HepG2 (cell line): Measurements from ENCODE around the gene GDF7. TPM values are rescaled to one million over a fixed set of nuclear protein-coding genes. Genes with fewer than 3 reads are reported as not detected.

ENCODE experiments used
- ATAC-seq: fragments of 200-7000 bp; cut with Tn5 transposase; 3 replicates; pipeline ENCODE4 v1.9.1; 2020; ENCODE audit warnings: mild to moderate bottlenecking, moderate library complexity
- BruUV-seq: library from RNA; stranded (reverse); fragments of 400-500 nt; replicated peaks from 2 replicates; lab custom pipeline; 2021; lab: Mats Ljungman, UMichigan
- CTCF ChIA-PET: fragments of 300-600 bp; formaldehyde crosslinking; extraction: SDS; loops from one replicate; lab custom pipeline; 2021; ENCODE audit warnings: low total read pairs, inconsistent platforms, low intra/inter-chr PET ratio; lab: Yijun Ruan, JAX
- POLR2A ChIA-PET: fragments of 350-600 bp; sonication (Branson Sonifier 250); formaldehyde crosslinking; loops from one replicate; lab custom pipeline; 2020; ENCODE audit warnings: antibody characterized with exemption, inconsistent platforms; lab: Yijun Ruan, JAX
- DNase-seq: peaks from one replicate; pipeline ENCODE4 v3.0.0-alpha.2; 2015; ENCODE audit warnings: low spot score
- FAIRE-seq: peaks from 3 replicates; lab custom pipeline; 2011; peaks lifted over from hg19 to GRCh38; lab: Jason Lieb, UNC
- H2AFZ ChIP-seq: one replicate; pipeline ENCODE4 v1.6.1; 2011; ENCODE audit warnings: low read length, inconsistent platforms
- H3K27ac ChIP-seq: fragments of 300-600 bp; 3 replicates; pipeline ENCODE4 v1.8.0; 2011; ENCODE audit warnings: mixed run types, mild to moderate bottlenecking, mixed read lengths, low read length, inconsistent platforms; ENCODE audit not compliant: insufficient read depth; ENCODE audit errors: extremely low read length
- H3K27me3 ChIP-seq, 2 experiments: fragments of 200-600 bp in 1 of 2; 2 replicates in 1 of 2; 3 replicates in 1 of 2; pipeline versions ENCODE4 v1.6.0 to v1.8.0; 2011; ENCODE audit warnings: low read length in 2 of 2, mild to moderate bottlenecking in 2 of 2, moderate library complexity in 2 of 2, inconsistent platforms in 1 of 2; ENCODE audit not compliant: insufficient read depth in 2 of 2, control insufficient read depth in 1 of 2
- H3K36me3 ChIP-seq, 2 experiments: fragments of 200-600 bp in 1 of 2; replicated peaks in 1 of 2; 2 replicates in 1 of 2; 3 replicates in 1 of 2; pipeline versions ENCODE4 v1.5.1 to v1.8.0; 2011; ENCODE audit warnings: low read length in 2 of 2, inconsistent platforms in 1 of 2; ENCODE audit not compliant: insufficient read depth in 2 of 2, control insufficient read depth in 1 of 2
- H3K4me1 ChIP-seq: 2 replicates; pipeline ENCODE4 v1.5.1; 2012; ENCODE audit warnings: low read length, inconsistent platforms; ENCODE audit not compliant: insufficient read depth
- H3K4me2 ChIP-seq: 2 replicates; pipeline ENCODE4 v1.6.0; 2011; ENCODE audit warnings: low read depth, low read length, inconsistent platforms
- H3K4me3 ChIP-seq, 3 experiments: fragments of 200-600 bp in 1 of 3; sonication (generic), shearing (Covaris generic) in 1 of 3; replicated peaks in 1 of 3; 2 replicates each; pipeline ENCODE4 v1.5.1; 2011 to 2016; ENCODE audit warnings: low read length in 3 of 3, inconsistent platforms in 2 of 3, low read depth in 2 of 3, mild to moderate bottlenecking in 2 of 3, control low read depth in 1 of 3, mixed read lengths in 1 of 3; ENCODE audit not compliant: insufficient read depth in 1 of 3
- H3K79me2 ChIP-seq: one replicate; pipeline ENCODE4 v1.6.1; 2011; ENCODE audit warnings: low read length, inconsistent platforms; ENCODE audit not compliant: insufficient read depth
- H3K9ac ChIP-seq: 2 replicates; pipeline ENCODE4 v1.6.0; 2011; ENCODE audit warnings: mild to moderate bottlenecking, low read depth, low read length, inconsistent platforms; ENCODE audit not compliant: insufficient read depth
- H3K9me3 ChIP-seq: 2 replicates; pipeline ENCODE4 v1.5.1; 2012; ENCODE audit warnings: mild to moderate bottlenecking, low read length
- H4K20me1 ChIP-seq: 2 replicates; pipeline ENCODE4 v1.6.0; 2011; ENCODE audit warnings: inconsistent platforms, mild to moderate bottlenecking, low read length, moderate library complexity; ENCODE audit not compliant: insufficient read depth
- BORCS8-MEF2B ChIP-seq: sonication (generic); formaldehyde crosslinking; IDR thresholded peaks from 2 replicates; pipeline ENCODE4 v1.8.0; 2022; ENCODE audit warnings: mild to moderate bottlenecking, missing genetic modification reagents
- CHD2 ChIP-seq: IDR thresholded peaks from 2 replicates; pipeline ENCODE4 v1.6.1; 2011; ENCODE audit warnings: low read depth, low read length, improper control_type of control experiment
- DRAP1 ChIP-seq: IDR thresholded peaks from 2 replicates; pipeline ENCODE4 v1.6.1; 2016; ENCODE audit warnings: missing genetic modification reagents, missing compliant biosample characterization
- MEF2D ChIP-seq: sonication (generic); formaldehyde crosslinking; IDR thresholded peaks from 2 replicates; pipeline ENCODE4 v1.5.1; 2020; ENCODE audit warnings: mild to moderate bottlenecking, missing genetic modification reagents
- NCOA1 ChIP-seq: sonication (generic); formaldehyde crosslinking; IDR thresholded peaks from 2 replicates; pipeline ENCODE4 v1.9.0; 2021; ENCODE audit warnings: missing genetic modification reagents
- RAD21 ChIP-seq: fragments of 450-650 bp; formaldehyde crosslinking; IDR thresholded peaks from 2 replicates; pipeline ENCODE4 v1.5.0; 2020; ENCODE audit warnings: mild to moderate bottlenecking
- RBM22 ChIP-seq: fragments of 200-400 bp; formaldehyde crosslinking; optimal IDR thresholded peaks from 2 replicates; pipeline ENCODE3; 2017; ENCODE audit warnings: mild to moderate bottlenecking, low read length, moderate library complexity
- REPIN1 ChIP-seq: sonication (generic); formaldehyde crosslinking; IDR thresholded peaks from 2 replicates; pipeline ENCODE4 v1.8.0; 2022; ENCODE audit warnings: missing genetic modification reagents, low read depth, mild to moderate bottlenecking, borderline replicate concordance
- SALL1 ChIP-seq: sonication (generic); formaldehyde crosslinking; IDR thresholded peaks from 2 replicates; pipeline ENCODE4 v1.8.0; 2022; ENCODE audit warnings: mild to moderate bottlenecking, missing genetic modification reagents
- SMC3 ChIP-seq: IDR thresholded peaks from 2 replicates; pipeline ENCODE4 v1.6.1; 2011; ENCODE audit warnings: low read length, improper control_type of control experiment
- SOX6 ChIP-seq, 2 experiments: fragments of 450-650 bp in 1 of 2; sonication (generic) in 1 of 2; formaldehyde crosslinking in 1 of 2; IDR thresholded peaks; 2 replicates each; pipeline versions ENCODE4 v1.4.0 to v1.6.1; 2017 to 2020; ENCODE audit warnings: antibody characterized with exemption in 1 of 2, mild to moderate bottlenecking in 1 of 2, missing genetic modification reagents in 1 of 2
- STAG1 ChIP-seq: sonication (generic); formaldehyde crosslinking; IDR thresholded peaks from 2 replicates; pipeline ENCODE4 v1.4.0; 2020; ENCODE audit warnings: missing genetic modification reagents
- THRA ChIP-seq: sonication (generic); formaldehyde crosslinking; IDR thresholded peaks from 2 replicates; pipeline ENCODE4 v1.4.0; 2020; ENCODE audit warnings: missing genetic modification reagents, borderline replicate concordance
- TSC22D2 ChIP-seq: sonication (generic); formaldehyde crosslinking; IDR thresholded peaks from 2 replicates; pipeline ENCODE4 v1.5.1; 2020; ENCODE audit warnings: missing genetic modification reagents, mild to moderate bottlenecking, borderline replicate concordance
- ZMYM3 ChIP-seq: sonication (generic); formaldehyde crosslinking; IDR thresholded peaks from 2 replicates; pipeline ENCODE4 v1.5.1; 2020; ENCODE audit warnings: mild to moderate bottlenecking, missing genetic modification reagents
- ZMYM4 ChIP-seq: sonication (generic); formaldehyde crosslinking; IDR thresholded peaks from 2 replicates; pipeline ENCODE4 v1.8.1; 2023; ENCODE audit warnings: mild to moderate bottlenecking, missing genetic modification reagents
- ZNF549 ChIP-seq: sonication (generic); formaldehyde crosslinking; IDR thresholded peaks from 2 replicates; pipeline ENCODE4 v1.5.0; 2020; ENCODE audit warnings: missing genetic modification reagents
- WGBS: methylation state at CpG from one replicate; pipeline ENCODE4 v1.1.6; 2017; ENCODE audit warnings: low lambda C conversion rate; 5-methylcytosine and 5-hydroxymethylcytosine counted together
- in situ Hi-C: cut with HindIII; loops from 2 replicates; pipeline ENCODE4 v1.10.0; 2017; ENCODE audit warnings: low pct_unique_long_range_greater_than_20kb; ENCODE audit not compliant: extremely low pct_ligation_motif_present
- intact Hi-C: fragments of 100-400 bp; cut with micrococcal nuclease; formaldehyde crosslinking; loops from one replicate; pipeline ENCODE4 v1.10.0; 2022; ENCODE audit not compliant: unreplicated experiment
- polyA plus RNA-seq, 8 experiments: library from polyadenylated mRNA; depleted of rRNA in 3 of 8; stranded (reverse) in 7 of 8; unstranded in 1 of 8; fragments of >200 nt; fragmentation: Illumina TruSeq in 4 of 8; extraction: Trizol in 4 of 8; gene quantifications; 2 replicates each; pipeline versions ENCODE4 v1.2.1 to v1.2.3, GENCODE V29; 2011 to 2016; ENCODE audit warnings: low read depth in 4 of 8, missing spikeins in 1 of 8, mixed read lengths in 1 of 8; ENCODE audit not compliant: insufficient read depth in 1 of 8
- total RNA-seq, 5 experiments: library from RNA; depleted of rRNA; stranded (reverse); fragments of >200 nt; fragmentation: Illumina TruSeq; extraction: Trizol; gene quantifications; 2 replicates each; pipeline ENCODE4 v1.2.3, GENCODE V29; 2016; ENCODE audit warnings: low read depth in 1 of 5
- TF ChIP-seq, protein P1 (sequence below): sonication (generic); formaldehyde crosslinking; IDR thresholded peaks from 2 replicates; pipeline ENCODE4 v1.5.0; 2020; ENCODE audit warnings: mild to moderate bottlenecking, missing genetic modification reagents, moderate library complexity

GDF7 gene
- total and polyA plus RNA-seq, 2 of the 13 experiments (the other 11 are each of a cell fraction or from before 2014, with no cell fraction given) = 1.6 to 15.0 TPM

DNA sequence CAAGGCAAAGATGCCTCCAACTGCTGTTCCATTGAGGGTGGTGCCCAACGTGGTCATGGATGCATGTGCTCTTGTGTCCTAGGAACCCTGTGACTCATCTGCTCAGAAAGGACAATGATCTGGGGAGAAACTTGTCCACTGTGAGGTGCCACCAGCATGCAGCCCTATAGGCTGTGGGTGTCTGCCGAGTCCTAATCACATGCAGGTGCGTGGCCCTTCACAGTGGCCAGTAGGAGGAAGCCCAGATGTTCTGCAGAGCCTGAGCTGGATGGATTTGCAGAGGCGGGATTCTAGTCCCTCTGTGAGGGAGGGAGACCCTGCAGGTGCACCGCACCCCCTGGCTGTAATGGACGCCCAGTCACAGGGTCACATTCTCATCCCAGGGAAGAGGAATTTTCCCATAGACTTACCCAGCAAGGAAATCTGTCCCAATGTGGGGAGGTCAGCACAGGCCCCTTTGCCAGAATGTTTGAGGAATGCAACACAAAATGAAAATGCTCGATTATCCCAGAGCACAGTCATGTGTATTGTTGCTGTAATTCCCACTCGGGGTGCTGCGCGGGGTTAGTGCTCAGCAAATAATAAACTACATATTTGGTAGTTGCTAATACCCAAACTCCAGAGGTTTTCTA is 13.9 kb downstream of the GDF7 start (continued):
- peak; percentile 32 for TF ChIP-seq RBM22

- POLR2A ChIA-PET = no interaction called here
- ATAC-seq (peak; percentile 43), FAIRE-seq (peak; percentile 73), DNase-seq (peak; percentile 47)
- no peak overlapping the region for H3K9ac ChIP-seq
- H3K27ac ChIP-seq = no peak overlapping the region
- intact Hi-C loops (loop anchor here (1.0 kb wide), 1 partner anchor 281 kb away; no protein-coding TSS in a partner anchor), in situ Hi-C loops (loop anchor here (5.0 kb wide), 1 partner anchor 85 kb away; no protein-coding TSS in a partner anchor)
- H3K79me2 ChIP-seq = no peaks in the 10 kb centered on the region
- H3K4me3 ChIP-seq = no peak overlapping the region
- H4K20me1 ChIP-seq = no peaks in the 10 kb centered on the region
- peaks cover 31% of the 10 kb centered on the region for H3K4me1 ChIP-seq
- no peak overlapping the region for H2AFZ ChIP-seq
- no peaks in the 10 kb centered on the region for H3K9me3 ChIP-seq
- no TSS peak for BruUV-seq
- peaks cover 16 to 35% of the 10 kb centered on the region in 2 experiments; a peak in 4 of 5 replicates for H3K36me3 ChIP-seq
- H3K27me3 ChIP-seq = no peaks in the 10 kb centered on the region
- CTCF ChIA-PET = interaction anchor here (0.7 to 2.8 kb wide), 5 partner anchors 22 to 281 kb away, joined by 3 to 15 read pairs (median 4); no protein-coding TSS in a partner anchor
- no peak overlapping the region for H3K4me2 ChIP-seq
- WGBS = 77% methylated on average over 6 of the region's 7 CpGs
- TF ChIP-seq STAG1 (CRISPR knock-in tag) = peak; percentile 88
- TF ChIP-seq BORCS8-MEF2B = peak; percentile 60; the same call in 1 of the 2 replicates
- no peak for TF ChIP-seq SOX6 (IDR thresholded peaks at IDR 0.05)
- 0 out of 2 replicates have a peak, but pooled peaks have one; percentile 26 for TF ChIP-seq SOX6 (CRISPR knock-in tag; IDR thresholded peaks at IDR 0.05)
- TF ChIP-seq ZNF549 (CRISPR knock-in tag) = no peak
- TF ChIP-seq DRAP1 (CRISPR knock-in tag) = 0 out of 2 replicates have a peak, but pooled peaks have one; percentile 23
- TF ChIP-seq, protein P1, sequence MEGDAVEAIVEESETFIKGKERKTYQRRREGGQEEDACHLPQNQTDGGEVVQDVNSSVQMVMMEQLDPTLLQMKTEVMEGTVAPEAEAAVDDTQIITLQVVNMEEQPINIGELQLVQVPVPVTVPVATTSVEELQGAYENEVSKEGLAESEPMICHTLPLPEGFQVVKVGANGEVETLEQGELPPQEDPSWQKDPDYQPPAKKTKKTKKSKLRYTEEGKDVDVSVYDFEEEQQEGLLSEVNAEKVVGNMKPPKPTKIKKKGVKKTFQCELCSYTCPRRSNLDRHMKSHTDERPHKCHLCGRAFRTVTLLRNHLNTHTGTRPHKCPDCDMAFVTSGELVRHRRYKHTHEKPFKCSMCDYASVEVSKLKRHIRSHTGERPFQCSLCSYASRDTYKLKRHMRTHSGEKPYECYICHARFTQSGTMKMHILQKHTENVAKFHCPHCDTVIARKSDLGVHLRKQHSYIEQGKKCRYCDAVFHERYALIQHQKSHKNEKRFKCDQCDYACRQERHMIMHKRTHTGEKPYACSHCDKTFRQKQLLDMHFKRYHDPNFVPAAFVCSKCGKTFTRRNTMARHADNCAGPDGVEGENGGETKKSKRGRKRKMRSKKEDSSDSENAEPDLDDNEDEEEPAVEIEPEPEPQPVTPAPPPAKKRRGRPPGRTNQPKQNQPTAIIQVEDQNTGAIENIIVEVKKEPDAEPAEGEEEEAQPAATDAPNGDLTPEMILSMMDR (CRISPR knock-in tag) = peak; percentile 82
- TF ChIP-seq ZMYM3 (CRISPR knock-in tag) = 0 out of 2 replicates have a peak, but pooled peaks have one; percentile 41
- TF ChIP-seq CHD2 = no peak
- no peak for TF ChIP-seq MEF2D (CRISPR knock-in tag)
- TF ChIP-seq SMC3 = peak; percentile 86
- TF ChIP-seq RAD21 (CRISPR knock-in tag) = peak; percentile 82
- TF ChIP-seq NCOA1 = 0 out of 2 replicates have a peak, but pooled peaks have one; percentile 37
- TF ChIP-seq REPIN1 = peak; percentile 65; the same call in 1 of the 2 replicates
- TF ChIP-seq TSC22D2 = peak; percentile 44; the same call in 1 of the 2 replicates
- 0 out of 2 replicates have a peak, but pooled peaks have one; percentile 66 for TF ChIP-seq THRA (CRISPR knock-in tag)
- TF ChIP-seq ZMYM4 (CRISPR knock-in tag) = 0 out of 2 replicates have a peak, but pooled peaks have one; percentile 14
- peak; percentile 12; the same call in 1 of the 2 replicates for TF ChIP-seq SALL1
These were observed 15.4 kb downstream of the GDF7 start for GRCh38 chr2:20682167-20682920.
